ENCODE measurements around the gene SF3B3. TPM values are rescaled to one million over a fixed set of nuclear protein-coding genes. Genes with fewer than 3 reads are reported as not detected.
A peak's percentile ranks its signal among the peaks of the same experiment; 100 is the strongest.

SF3B3 gene
- total RNA-seq, 1 experiment from 2014 or later: 326 TPM

GRCh38 chr16:70568601-70569237 lies 45.1 kb downstream of the SF3B3 start:
- no peaks in the 10 kb centered on the region for H3K9me3 ChIP-seq (ENCODE audit: insufficient read depth, low read depth)
- peaks cover 77% of the 10 kb centered on the region for H3K36me3 ChIP-seq (ENCODE audit: low read depth)
- H2AFZ ChIP-seq: no peak overlapping the region
- intact Hi-C loops (cut with micrococcal nuclease; ENCODE audit: unreplicated experiment): loop anchor here (1.0 to 10.0 kb wide), 2 partner anchors 7 to 206 kb away; no protein-coding TSS in a partner anchor
- H3K9me2 ChIP-seq (ENCODE audit: insufficient read depth): no peaks in the 10 kb centered on the region
- ChIA-PET POLR2A (ENCODE audit: unreplicated experiment) (no interaction called here), CTCF (interaction anchor here (0.6 kb wide), 1 partner anchor 209 kb away, joined by 12 read pairs; no protein-coding TSS in a partner anchor)
- H3F3A ChIP-seq (ENCODE audit: insufficient read depth, low read depth): peaks cover 100% of the 10 kb centered on the region
- H3K4me2 ChIP-seq: peak overlapping the region; percentile 53
- peaks cover 45% of the 10 kb centered on the region for H3K79me2 ChIP-seq (ENCODE audit: low read depth)
- no peak for TF ChIP-seq CTCF (conservative IDR thresholded peaks at IDR 0.05)
- TF ChIP-seq EZH2 (IDR thresholded peaks at IDR 0.05; ENCODE audit: low read depth): no peak
- no peaks in the 10 kb centered on the region for H3K27me3 ChIP-seq (ENCODE audit: insufficient read depth, low read depth)
- peaks cover 28% of the 10 kb centered on the region for H4K20me1 ChIP-seq (ENCODE audit: insufficient read depth)
- DNase-seq: peak; percentile 76 to 99
- peak overlapping the region; percentile 76 for H3K27ac ChIP-seq
- peaks cover 70% of the 10 kb centered on the region for H3K4me1 ChIP-seq (replicated peaks; ENCODE audit: insufficient read depth)
- no peak overlapping the region for H3K4me3 ChIP-seq
- no TSS peak for BruUV-seq (replicated peaks)

DNA sequence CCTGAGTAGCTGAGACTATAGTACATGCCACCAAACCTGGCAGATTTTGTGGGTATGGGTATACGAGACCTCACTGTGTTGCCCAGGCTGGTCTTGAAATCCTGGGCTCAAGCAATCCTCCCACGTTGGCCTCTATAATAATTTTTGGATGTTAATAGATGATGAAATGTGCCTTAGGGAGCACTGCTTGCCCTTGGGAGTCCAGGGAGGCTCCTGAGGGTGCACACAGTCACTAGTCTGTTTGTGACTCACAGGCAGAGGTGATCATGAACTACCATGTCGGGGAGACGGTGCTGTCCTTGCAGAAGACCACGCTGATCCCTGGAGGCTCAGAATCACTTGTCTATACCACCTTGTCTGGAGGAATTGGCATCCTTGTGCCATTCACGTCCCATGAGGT lies 46.1 kb downstream of the SF3B3 start:
- peaks cover 72% of the 10 kb centered on the region for H3K36me3 ChIP-seq (ENCODE audit: low read depth)
- TF ChIP-seq EZH2 (IDR thresholded peaks at IDR 0.05; ENCODE audit: low read depth) (no peak), CTCF (conservative IDR thresholded peaks at IDR 0.05) (no peak)
- H3K79me2 ChIP-seq (ENCODE audit: low read depth): peaks cover 35% of the 10 kb centered on the region
- peak overlapping the region; percentile 53; the same call in 1 of the 2 replicates for H3K4me2 ChIP-seq
- no peaks in the 10 kb centered on the region for H3K27me3 ChIP-seq (ENCODE audit: insufficient read depth, low read depth)
- no peak overlapping the region for H3K4me3 ChIP-seq
- no peaks in the 10 kb centered on the region for H3K9me2 ChIP-seq (ENCODE audit: insufficient read depth)
- ChIA-PET CTCF (no interaction called here), POLR2A (ENCODE audit: unreplicated experiment) (no interaction called here)
- peaks cover 77% of the 10 kb centered on the region for H3K4me1 ChIP-seq (replicated peaks; ENCODE audit: insufficient read depth)
- peak overlapping the region; percentile 76 for H3K27ac ChIP-seq
- H4K20me1 ChIP-seq (ENCODE audit: insufficient read depth): peaks cover 27% of the 10 kb centered on the region
- DNase-seq: no peak
- intact Hi-C loops (cut with micrococcal nuclease; ENCODE audit: unreplicated experiment): loop anchor here (1.0 to 10.0 kb wide), 2 partner anchors 8 to 205 kb away; no protein-coding TSS in a partner anchor
- peaks cover 99% of the 10 kb centered on the region for H3F3A ChIP-seq (ENCODE audit: insufficient read depth, low read depth)
- BruUV-seq (replicated peaks): no TSS peak
- no peak overlapping the region for H2AFZ ChIP-seq
- H3K9me3 ChIP-seq (ENCODE audit: insufficient read depth, low read depth): no peaks in the 10 kb centered on the region

- H3K36me3 ChIP-seq (ENCODE audit: low read depth): peaks cover 63% of the 10 kb centered on the region
- H3K27ac ChIP-seq: no peak overlapping the region
- intact Hi-C loops (cut with micrococcal nuclease; ENCODE audit: unreplicated experiment): no loop called here
Observed at GRCh38 chr16:70570967-70571570, 47.5 kb downstream of the SF3B3 start.

More at GRCh38 chr16:70570967-70571570, 47.5 kb downstream of the SF3B3 start:
- peaks cover 24% of the 10 kb centered on the region for H4K20me1 ChIP-seq (ENCODE audit: insufficient read depth)
- BruUV-seq (replicated peaks): no TSS peak
- no peaks in the 10 kb centered on the region for H3K27me3 ChIP-seq (ENCODE audit: insufficient read depth, low read depth)
- peaks cover 99% of the 10 kb centered on the region for H3F3A ChIP-seq (ENCODE audit: insufficient read depth, low read depth)
- H3K4me1 ChIP-seq (replicated peaks; ENCODE audit: insufficient read depth): peaks cover 77% of the 10 kb centered on the region
- H2AFZ ChIP-seq: no peak overlapping the region
- ChIA-PET CTCF (no interaction called here), POLR2A (ENCODE audit: unreplicated experiment) (no interaction called here)
- no peak for DNase-seq
- no peak overlapping the region for H3K4me3 ChIP-seq
- H3K9me2 ChIP-seq (ENCODE audit: insufficient read depth): no peaks in the 10 kb centered on the region
- H3K9me3 ChIP-seq (ENCODE audit: insufficient read depth, low read depth): no peaks in the 10 kb centered on the region
- TF ChIP-seq CTCF (conservative IDR thresholded peaks at IDR 0.05): no peak
- TF ChIP-seq EZH2 (IDR thresholded peaks at IDR 0.05; ENCODE audit: low read depth): no peak
- no peak overlapping the region for H3K4me2 ChIP-seq
- H3K79me2 ChIP-seq (ENCODE audit: low read depth): peaks cover 27% of the 10 kb centered on the region

All from PC-9 (cell line).